ENCODE measurements around the gene ZSCAN10. TPM values are rescaled to one million over a fixed set of nuclear protein-coding genes. Genes with fewer than 3 reads are reported as not detected.

ZSCAN10 gene
- total RNA-seq, 1 experiment from 2014 or later = 207 TPM

DNA sequence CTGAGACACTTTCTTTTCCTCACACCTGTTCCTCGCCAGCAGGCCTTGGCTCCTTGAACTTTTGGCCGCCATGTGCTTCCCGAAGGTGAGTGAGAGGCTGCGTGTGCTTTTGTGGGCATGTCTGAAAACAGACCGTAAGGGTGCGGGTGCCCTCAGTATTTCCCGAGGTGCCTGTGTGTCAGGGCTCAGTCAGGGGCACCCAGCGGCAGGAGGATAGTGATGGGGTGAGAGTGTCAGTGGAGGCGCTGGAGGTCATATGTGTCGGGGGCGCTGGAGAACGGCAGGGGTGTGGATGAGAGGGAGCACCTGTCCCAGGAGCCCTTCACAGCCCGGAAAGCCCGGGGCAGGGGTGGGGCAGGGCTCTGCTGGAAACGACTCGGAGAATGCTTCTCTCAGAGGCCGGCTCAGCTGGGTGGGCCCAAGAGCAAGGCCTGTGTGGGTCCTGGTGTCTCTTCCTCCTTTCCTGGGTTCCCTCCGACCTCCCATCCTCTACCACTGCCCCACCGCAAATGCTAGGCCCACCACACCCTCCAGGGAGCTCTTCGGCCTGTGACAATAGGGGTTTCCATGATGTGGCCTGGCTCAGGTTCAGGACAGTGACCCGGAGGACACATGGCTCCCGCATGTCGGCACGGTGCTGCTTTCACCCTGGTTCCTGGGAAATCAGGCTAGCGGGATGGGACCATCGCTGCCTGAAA is 33.2 kb downstream of the ZSCAN10 start:
- H4K5ac ChIP-seq (ENCODE audit: insufficient read length, low read depth, low read length) = no peak overlapping the region
- H3K27ac Mint-ChIP-seq = peak overlapping the region in 1 of 3 experiments; percentile 90; a peak in 1 of 7 replicates
- no peak overlapping the region for H3K9ac ChIP-seq (ENCODE audit: extremely low read depth, insufficient read length, low read length)

More for the DNA sequence above, 33.2 kb downstream of the ZSCAN10 start:
- Histone ChIP-seq H3K79me2 (ENCODE audit: insufficient read depth, low read length) (no peaks in the 10 kb centered on the region), H3K18ac (ENCODE audit: insufficient read length, low read depth, low read length) (no peak overlapping the region), H3T11ph (ENCODE audit: low read length) (no peak overlapping the region), H3K9me3 (ENCODE audit: control insufficient read depth, low read depth, low read length) (no peaks in the 10 kb centered on the region), H2AFZ (ENCODE audit: low read length) (no peak overlapping the region), H3K27me3 (ENCODE audit: insufficient read depth, low read length) (no peaks in the 10 kb centered on the region), H3K4me2 (ENCODE audit: insufficient read depth, insufficient read length, low read length) (no peak overlapping the region), H4K20me1 (ENCODE audit: control insufficient read depth, insufficient read depth, insufficient read length) (no peaks in the 10 kb centered on the region), H2AK5ac (ENCODE audit: insufficient read length, low read length) (no peak overlapping the region), H3K14ac (ENCODE audit: insufficient read depth, low read length) (no peak overlapping the region), H3K27ac (ENCODE audit: insufficient read length, low read depth, low read length) (no peak overlapping the region), H3K56ac (ENCODE audit: insufficient read length, low read depth, low read length) (no peak overlapping the region), H2BK120ac (ENCODE audit: low read depth, low read length, poor library complexity, severe bottlenecking) (no peak overlapping the region), H4K91ac (ENCODE audit: insufficient read length, low read depth, low read length) (no peak overlapping the region), H4K8ac (replicated peaks; ENCODE audit: insufficient read length, low read depth, low read length) (no peak overlapping the region), H3K23me2 (ENCODE audit: insufficient read length, low read depth, low read length, poor library complexity, severe bottlenecking) (no peaks in the 10 kb centered on the region), H2BK5ac (ENCODE audit: insufficient read length, low read length) (no peak overlapping the region), H3K79me1 (ENCODE audit: insufficient read depth, low read depth, low read length, poor library complexity, severe bottlenecking) (no peaks in the 10 kb centered on the region), H3K23ac (ENCODE audit: insufficient read length, low read depth, low read length) (no peak overlapping the region), H2BK20ac (ENCODE audit: low read depth, low read length, poor library complexity, severe bottlenecking) (no peak overlapping the region), H2BK12ac (ENCODE audit: insufficient read length, low read depth, low read length) (no peak overlapping the region), H3K4me1 (ENCODE audit: insufficient read depth, low read length) (no peaks in the 10 kb centered on the region; the same call in 1 of the 2 replicates), H2BK15ac (ENCODE audit: low read depth, low read length) (no peak overlapping the region), H3K4ac (ENCODE audit: low read depth, low read length) (no peak overlapping the region)
- peaks cover 21 to 23% of the 10 kb centered on the region in 2 experiments for H3K4me1 Mint-ChIP-seq
- DNase-seq = no peak
- peak overlapping the region; percentile 20 to 24; a peak in 1 of 5 replicates for H3K4me3 Mint-ChIP-seq
- no CpG with 5 or more reads among the region's 26 CpGs for WGBS (ENCODE audit: extremely low coverage, insufficient read length, low lambda C conversion rate)
- TF ChIP-seq, protein P1, sequence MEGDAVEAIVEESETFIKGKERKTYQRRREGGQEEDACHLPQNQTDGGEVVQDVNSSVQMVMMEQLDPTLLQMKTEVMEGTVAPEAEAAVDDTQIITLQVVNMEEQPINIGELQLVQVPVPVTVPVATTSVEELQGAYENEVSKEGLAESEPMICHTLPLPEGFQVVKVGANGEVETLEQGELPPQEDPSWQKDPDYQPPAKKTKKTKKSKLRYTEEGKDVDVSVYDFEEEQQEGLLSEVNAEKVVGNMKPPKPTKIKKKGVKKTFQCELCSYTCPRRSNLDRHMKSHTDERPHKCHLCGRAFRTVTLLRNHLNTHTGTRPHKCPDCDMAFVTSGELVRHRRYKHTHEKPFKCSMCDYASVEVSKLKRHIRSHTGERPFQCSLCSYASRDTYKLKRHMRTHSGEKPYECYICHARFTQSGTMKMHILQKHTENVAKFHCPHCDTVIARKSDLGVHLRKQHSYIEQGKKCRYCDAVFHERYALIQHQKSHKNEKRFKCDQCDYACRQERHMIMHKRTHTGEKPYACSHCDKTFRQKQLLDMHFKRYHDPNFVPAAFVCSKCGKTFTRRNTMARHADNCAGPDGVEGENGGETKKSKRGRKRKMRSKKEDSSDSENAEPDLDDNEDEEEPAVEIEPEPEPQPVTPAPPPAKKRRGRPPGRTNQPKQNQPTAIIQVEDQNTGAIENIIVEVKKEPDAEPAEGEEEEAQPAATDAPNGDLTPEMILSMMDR (conservative IDR thresholded peaks at IDR 0.05) = no peak
- H3K27me3 Mint-ChIP-seq (ENCODE audit: low read depth) = peaks cover 11% of the 10 kb centered on the region
- no peaks in the 10 kb centered on the region; a peak in 1 of 5 replicates for H3K9me3 Mint-ChIP-seq
- H3K36me3 Mint-ChIP-seq (ENCODE audit: insufficient read depth in 1 of 3, low read depth in 3 of 3) = no peaks in the 10 kb centered on the region

Data from H9 (cell line).